ENCODE measurements around the gene ZMYND8.

Gene ZMYND8

GRCh38 chr20:47235111-47235510 is 121.4 kb downstream of the ZMYND8 start:
- H3K27me3 ChIP-seq (ENCODE audit: control insufficient read depth in 3 of 3, insufficient read depth in 3 of 3, low read depth in 1 of 3, low read length in 3 of 3), result no peaks in the 10 kb centered on the region
- H3K14ac ChIP-seq (ENCODE audit: low read length), result no peak overlapping the region
- H3K9ac ChIP-seq (ENCODE audit: low read depth, low read length, poor library complexity), result no peak overlapping the region
- H3K4me1 ChIP-seq (ENCODE audit: control insufficient read depth in 2 of 2, insufficient read depth in 1 of 2, low read depth in 1 of 2, low read length in 2 of 2), result peaks cover 0 to 4% of the 10 kb centered on the region in 2 donors
- H3K9me3 ChIP-seq (replicated peaks in 1 of 2; ENCODE audit: control insufficient read depth in 2 of 2, insufficient read depth in 1 of 2, low read depth in 1 of 2, low read length in 2 of 2), result no peaks in the 10 kb centered on the region
- H3K79me1 ChIP-seq (ENCODE audit: low read depth, low read length), result peaks cover 5% of the 10 kb centered on the region
- no CpG with 5 or more reads among the region's 6 CpGs for WGBS, 2 donors (ENCODE audit: extremely low coverage in 2 of 2, insufficient read length in 2 of 2, insufficient replicate concordance in 1 of 2)
- no peak overlapping the region for H2AFZ ChIP-seq (ENCODE audit: low read length)
- no peak overlapping the region for H2AK5ac ChIP-seq (ENCODE audit: low read depth, low read length)
- H3K4me2 ChIP-seq (ENCODE audit: insufficient read depth, low read length, poor library complexity, severe bottlenecking), result no peak overlapping the region
- H3K36me3 ChIP-seq (replicated peaks in 1 of 2; ENCODE audit: control insufficient read depth in 2 of 2, insufficient read depth in 2 of 2, low read length in 2 of 2), result peaks cover 40 to 99% of the 10 kb centered on the region in 2 donors
- H2BK12ac ChIP-seq (ENCODE audit: low read length), result no peak overlapping the region
- no peak overlapping the region for H3K27ac ChIP-seq (replicated peaks; ENCODE audit: low read length)
- H3K23ac ChIP-seq (ENCODE audit: low read depth, low read length, poor library complexity), result no peak overlapping the region
- no peak overlapping the region for H3K4me3 ChIP-seq (ENCODE audit: low read length in 2 of 2)
- H3K18ac ChIP-seq (ENCODE audit: low read length), result no peak overlapping the region
- H4K91ac ChIP-seq (ENCODE audit: low read depth, low read length, poor library complexity), result no peak overlapping the region
- no peak overlapping the region for H2BK120ac ChIP-seq (ENCODE audit: low read depth, low read length)
- H2BK15ac ChIP-seq (ENCODE audit: low read length), result no peak overlapping the region
- H2BK5ac ChIP-seq (ENCODE audit: low read length), result no peak overlapping the region
- no peak overlapping the region for H4K8ac ChIP-seq (ENCODE audit: low read depth, low read length)
- no peak overlapping the region for H3K4ac ChIP-seq (ENCODE audit: low read length)
- DNase-seq (ENCODE audit: low spot score), result no peak

DNA sequence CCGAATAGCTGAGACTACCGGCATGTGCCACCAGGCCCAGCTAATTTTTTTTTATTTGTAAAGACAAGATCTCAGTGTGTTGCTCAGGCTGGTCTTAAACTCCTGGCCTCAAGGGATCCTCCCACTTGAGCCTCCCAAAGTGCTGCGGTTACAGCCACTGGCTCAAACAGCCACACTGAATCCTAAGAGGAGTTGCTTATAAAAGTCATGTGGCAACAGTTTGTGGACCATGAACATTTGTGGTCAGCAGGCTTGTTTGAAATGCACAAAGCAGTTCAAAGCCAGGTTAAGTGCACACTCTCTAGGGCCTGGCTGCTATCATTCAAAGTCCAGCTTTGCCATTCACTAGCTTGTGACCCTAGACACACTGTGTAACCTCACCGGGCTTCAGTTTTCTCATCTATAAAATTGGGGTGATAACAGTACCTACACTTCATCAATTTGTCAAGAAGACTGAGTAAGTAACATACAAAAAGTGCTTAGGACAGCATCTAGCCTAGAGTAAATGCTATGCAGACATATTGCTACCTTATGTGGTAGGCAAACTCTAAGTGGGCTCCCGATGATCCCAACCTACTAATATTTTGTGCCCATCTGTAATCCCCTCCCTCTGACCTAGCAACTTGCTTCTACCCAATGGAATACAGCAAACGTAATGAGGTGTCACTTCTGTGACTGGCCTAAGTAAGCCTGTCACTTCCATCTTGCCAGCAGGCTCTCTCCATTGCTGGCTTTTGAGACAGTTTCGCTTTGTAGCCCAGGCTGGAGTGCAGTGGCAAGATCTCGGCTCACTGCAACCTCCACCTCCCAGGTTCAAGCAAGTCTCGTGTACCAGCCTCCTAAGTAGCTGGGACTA is 122.9 kb downstream of the ZMYND8 start:
- Histone ChIP-seq H2BK12ac (ENCODE audit: low read length) (no peak overlapping the region), H2BK5ac (ENCODE audit: low read length) (no peak overlapping the region), H3K4ac (ENCODE audit: low read length) (no peak overlapping the region), H3K4me1 (ENCODE audit: control insufficient read depth in 2 of 2, insufficient read depth in 1 of 2, low read depth in 1 of 2, low read length in 2 of 2) (peaks cover 0 to 4% of the 10 kb centered on the region in 2 donors), H4K91ac (ENCODE audit: low read depth, low read length, poor library complexity) (peak overlapping the region; percentile 6), H3K4me2 (ENCODE audit: insufficient read depth, low read length, poor library complexity, severe bottlenecking) (no peak overlapping the region), H2BK15ac (ENCODE audit: low read length) (no peak overlapping the region), H3K18ac (ENCODE audit: low read length) (no peak overlapping the region), H3K14ac (ENCODE audit: low read length) (no peak overlapping the region), H2BK120ac (ENCODE audit: low read depth, low read length) (no peak overlapping the region), H3K9ac (ENCODE audit: low read depth, low read length, poor library complexity) (no peak overlapping the region), H3K23ac (ENCODE audit: low read depth, low read length, poor library complexity) (no peak overlapping the region), H3K27me3 (ENCODE audit: control insufficient read depth in 3 of 3, insufficient read depth in 3 of 3, low read depth in 1 of 3, low read length in 3 of 3) (no peaks in the 10 kb centered on the region), H3K36me3 (replicated peaks in 1 of 2; ENCODE audit: control insufficient read depth in 2 of 2, insufficient read depth in 2 of 2, low read length in 2 of 2) (peaks cover 45 to 100% of the 10 kb centered on the region in 2 donors), H4K8ac (ENCODE audit: low read depth, low read length) (no peak overlapping the region), H3K79me1 (ENCODE audit: low read depth, low read length) (peaks cover 2% of the 10 kb centered on the region), H3K4me3 (ENCODE audit: low read length in 2 of 2) (no peak overlapping the region), H2AK5ac (ENCODE audit: low read depth, low read length) (no peak overlapping the region), H2AFZ (ENCODE audit: low read length) (no peak overlapping the region), H3K9me3 (replicated peaks in 1 of 2; ENCODE audit: control insufficient read depth in 2 of 2, insufficient read depth in 1 of 2, low read depth in 1 of 2, low read length in 2 of 2) (no peaks in the 10 kb centered on the region), H3K27ac (replicated peaks; ENCODE audit: low read length) (no peak overlapping the region)
- DNase-seq (ENCODE audit: low spot score), result no peak
- no CpG with 5 or more reads among the region's 9 CpGs for WGBS, 2 donors (ENCODE audit: extremely low coverage in 2 of 2, insufficient read length in 2 of 2, insufficient replicate concordance in 1 of 2)

- Histone ChIP-seq H3K4me1 (ENCODE audit: control insufficient read depth in 2 of 2, insufficient read depth in 1 of 2, low read depth in 1 of 2, low read length in 2 of 2) (peaks cover 0 to 4% of the 10 kb centered on the region in 2 donors), H3K4me2 (ENCODE audit: insufficient read depth, low read length, poor library complexity, severe bottlenecking) (no peak overlapping the region), H2BK15ac (ENCODE audit: low read length) (no peak overlapping the region), H2BK12ac (ENCODE audit: low read length) (no peak overlapping the region), H3K14ac (ENCODE audit: low read length) (no peak overlapping the region), H2AFZ (ENCODE audit: low read length) (no peak overlapping the region), H3K4me3 (ENCODE audit: low read length in 2 of 2) (no peak overlapping the region), H2AK5ac (ENCODE audit: low read depth, low read length) (no peak overlapping the region), H3K27ac (replicated peaks; ENCODE audit: low read length) (no peak overlapping the region), H3K9ac (ENCODE audit: low read depth, low read length, poor library complexity) (no peak overlapping the region), H3K4ac (ENCODE audit: low read length) (no peak overlapping the region), H3K27me3 (ENCODE audit: control insufficient read depth in 3 of 3, insufficient read depth in 3 of 3, low read depth in 1 of 3, low read length in 3 of 3) (no peaks in the 10 kb centered on the region), H3K18ac (ENCODE audit: low read length) (no peak overlapping the region), H3K9me3 (replicated peaks in 1 of 2; ENCODE audit: control insufficient read depth in 2 of 2, insufficient read depth in 1 of 2, low read depth in 1 of 2, low read length in 2 of 2) (no peaks in the 10 kb centered on the region), H4K8ac (ENCODE audit: low read depth, low read length) (no peak overlapping the region), H4K91ac (ENCODE audit: low read depth, low read length, poor library complexity) (no peak overlapping the region), H2BK120ac (ENCODE audit: low read depth, low read length) (no peak overlapping the region), H3K79me1 (ENCODE audit: low read depth, low read length) (peaks cover 2% of the 10 kb centered on the region), H2BK5ac (ENCODE audit: low read length) (no peak overlapping the region), H3K36me3 (replicated peaks in 1 of 2; ENCODE audit: control insufficient read depth in 2 of 2, insufficient read depth in 2 of 2, low read length in 2 of 2) (peaks cover 44 to 100% of the 10 kb centered on the region in 2 donors), H3K23ac (ENCODE audit: low read depth, low read length, poor library complexity) (no peak overlapping the region)
- no peak for DNase-seq (ENCODE audit: low spot score)
- WGBS, 2 donors (ENCODE audit: extremely low coverage in 2 of 2, insufficient read length in 2 of 2, insufficient replicate concordance in 1 of 2), result no CpG with 5 or more reads among the region's 3 CpGs
Observed at GRCh38 chr20:47232518-47232917, 124.0 kb downstream of the ZMYND8 start.

DNA sequence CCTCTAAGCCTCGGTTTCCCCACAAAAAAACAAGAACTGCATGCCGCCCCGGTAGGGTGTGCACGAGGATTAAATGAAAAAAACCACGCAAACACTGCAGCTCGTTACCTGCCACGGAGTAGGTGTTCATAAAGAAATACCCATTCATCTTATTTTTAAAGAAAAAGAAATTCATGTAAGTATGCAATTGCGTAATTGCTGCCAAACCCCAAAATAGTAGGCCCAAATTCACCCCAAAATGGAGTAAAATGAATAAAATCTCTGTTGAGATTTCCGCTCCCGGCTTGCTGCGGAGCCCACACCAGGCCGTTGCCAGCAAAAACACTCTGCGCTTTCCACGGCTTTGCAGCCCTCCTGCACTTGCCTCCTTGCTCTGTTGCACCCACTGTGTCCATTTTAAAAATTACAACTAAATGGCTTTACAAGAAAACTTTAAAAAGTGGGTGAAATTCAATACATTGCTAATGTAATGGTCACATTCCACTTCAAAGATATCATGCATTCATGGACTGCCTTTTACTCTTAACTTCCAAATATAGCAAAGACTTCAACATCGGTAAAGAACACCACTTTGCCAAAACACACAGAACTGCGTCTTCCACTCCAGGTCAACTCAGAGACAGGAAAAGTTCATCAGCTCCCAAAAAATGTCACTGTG is 125.0 kb downstream of the ZMYND8 start:
- no peak overlapping the region for H2AFZ ChIP-seq (ENCODE audit: low read length)
- H3K4me2 ChIP-seq (ENCODE audit: insufficient read depth, low read length, poor library complexity, severe bottlenecking), result no peak overlapping the region
- no peak overlapping the region for H2BK15ac ChIP-seq (ENCODE audit: low read length)
- peaks cover 45 to 100% of the 10 kb centered on the region in 2 donors for H3K36me3 ChIP-seq (replicated peaks in 1 of 2; ENCODE audit: control insufficient read depth in 2 of 2, insufficient read depth in 2 of 2, low read length in 2 of 2)
- no peak overlapping the region for H2BK120ac ChIP-seq (ENCODE audit: low read depth, low read length)
- H3K9ac ChIP-seq (ENCODE audit: low read depth, low read length, poor library complexity), result no peak overlapping the region
- no peaks in the 10 kb centered on the region for H3K27me3 ChIP-seq (ENCODE audit: control insufficient read depth in 3 of 3, insufficient read depth in 3 of 3, low read depth in 1 of 3, low read length in 3 of 3)
- H4K8ac ChIP-seq (ENCODE audit: low read depth, low read length), result no peak overlapping the region
- no peak overlapping the region for H3K23ac ChIP-seq (ENCODE audit: low read depth, low read length, poor library complexity)
- no peak overlapping the region for H4K91ac ChIP-seq (ENCODE audit: low read depth, low read length, poor library complexity)
- WGBS, 2 donors (ENCODE audit: extremely low coverage in 2 of 2, insufficient read length in 2 of 2, insufficient replicate concordance in 1 of 2), result no CpG with 5 or more reads among the region's 16 CpGs
- no peak overlapping the region for H3K14ac ChIP-seq (ENCODE audit: low read length)
- H2BK5ac ChIP-seq (ENCODE audit: low read length), result no peak overlapping the region
- no peak overlapping the region for H3K27ac ChIP-seq (replicated peaks; ENCODE audit: low read length)
- DNase-seq (ENCODE audit: low spot score), result no peak
- H3K18ac ChIP-seq (ENCODE audit: low read length), result no peak overlapping the region
- no peak overlapping the region for H3K4ac ChIP-seq (ENCODE audit: low read length)
- H3K9me3 ChIP-seq (replicated peaks in 1 of 2; ENCODE audit: control insufficient read depth in 2 of 2, insufficient read depth in 1 of 2, low read depth in 1 of 2, low read length in 2 of 2), result no peaks in the 10 kb centered on the region
- peaks cover 2% of the 10 kb centered on the region for H3K79me1 ChIP-seq (ENCODE audit: low read depth, low read length)
- H2AK5ac ChIP-seq (ENCODE audit: low read depth, low read length), result no peak overlapping the region
- H2BK12ac ChIP-seq (ENCODE audit: low read length), result no peak overlapping the region
- H3K4me3 ChIP-seq (ENCODE audit: low read length in 2 of 2), result no peak overlapping the region
- H3K4me1 ChIP-seq (ENCODE audit: control insufficient read depth in 2 of 2, insufficient read depth in 1 of 2, low read depth in 1 of 2, low read length in 2 of 2), result peaks cover 0 to 4% of the 10 kb centered on the region in 2 donors

Data from neuronal stem cell (in vitro differentiated cells).